PFSK-1 (cell line): ENCODE measurements around the gene STAC3.

Experiments used
- FOXP2 ChIP-seq: optimal IDR thresholded peaks from 2 replicates; pipeline ENCODE3; 2011; ENCODE audit warnings: borderline replicate concordance, control low read depth, inconsistent platforms; ENCODE audit not compliant: insufficient read depth; ENCODE audit errors: extremely low read length, extremely low read depth
- POLR2AphosphoS5 ChIP-seq: IDR thresholded peaks from 2 replicates; pipeline ENCODE4 v1.6.1; 2012; ENCODE audit warnings: low read depth, mild to moderate bottlenecking, control low read depth, low read length, moderate library complexity
- SIN3A ChIP-seq: IDR thresholded peaks from 2 replicates; pipeline ENCODE4 v1.6.1; 2012; ENCODE audit warnings: mild to moderate bottlenecking, low read length, moderate library complexity, borderline replicate concordance; ENCODE audit not compliant: insufficient read depth
- TAF1 ChIP-seq: IDR thresholded peaks from 2 replicates; pipeline ENCODE4 v1.6.1; 2012; ENCODE audit warnings: low read length, control low read depth, borderline replicate concordance; ENCODE audit not compliant: insufficient read depth
- TF ChIP-seq, protein P1 (sequence below), 2 experiments: IDR thresholded peaks; 2 replicates each; pipeline versions ENCODE4 v1.6.1 to v1.8.0; 2011 to 2012; ENCODE audit warnings: low read depth in 2 of 2, low read length in 2 of 2, control low read depth in 1 of 2, inconsistent platforms in 1 of 2, mild to moderate bottlenecking in 1 of 2, moderate library complexity in 1 of 2; ENCODE audit not compliant: insufficient read depth in 1 of 2

Gene STAC3

GRCh38 chr12:57250541-57250940 is 446 bp downstream of the STAC3 start:
- TF ChIP-seq, protein P1, sequence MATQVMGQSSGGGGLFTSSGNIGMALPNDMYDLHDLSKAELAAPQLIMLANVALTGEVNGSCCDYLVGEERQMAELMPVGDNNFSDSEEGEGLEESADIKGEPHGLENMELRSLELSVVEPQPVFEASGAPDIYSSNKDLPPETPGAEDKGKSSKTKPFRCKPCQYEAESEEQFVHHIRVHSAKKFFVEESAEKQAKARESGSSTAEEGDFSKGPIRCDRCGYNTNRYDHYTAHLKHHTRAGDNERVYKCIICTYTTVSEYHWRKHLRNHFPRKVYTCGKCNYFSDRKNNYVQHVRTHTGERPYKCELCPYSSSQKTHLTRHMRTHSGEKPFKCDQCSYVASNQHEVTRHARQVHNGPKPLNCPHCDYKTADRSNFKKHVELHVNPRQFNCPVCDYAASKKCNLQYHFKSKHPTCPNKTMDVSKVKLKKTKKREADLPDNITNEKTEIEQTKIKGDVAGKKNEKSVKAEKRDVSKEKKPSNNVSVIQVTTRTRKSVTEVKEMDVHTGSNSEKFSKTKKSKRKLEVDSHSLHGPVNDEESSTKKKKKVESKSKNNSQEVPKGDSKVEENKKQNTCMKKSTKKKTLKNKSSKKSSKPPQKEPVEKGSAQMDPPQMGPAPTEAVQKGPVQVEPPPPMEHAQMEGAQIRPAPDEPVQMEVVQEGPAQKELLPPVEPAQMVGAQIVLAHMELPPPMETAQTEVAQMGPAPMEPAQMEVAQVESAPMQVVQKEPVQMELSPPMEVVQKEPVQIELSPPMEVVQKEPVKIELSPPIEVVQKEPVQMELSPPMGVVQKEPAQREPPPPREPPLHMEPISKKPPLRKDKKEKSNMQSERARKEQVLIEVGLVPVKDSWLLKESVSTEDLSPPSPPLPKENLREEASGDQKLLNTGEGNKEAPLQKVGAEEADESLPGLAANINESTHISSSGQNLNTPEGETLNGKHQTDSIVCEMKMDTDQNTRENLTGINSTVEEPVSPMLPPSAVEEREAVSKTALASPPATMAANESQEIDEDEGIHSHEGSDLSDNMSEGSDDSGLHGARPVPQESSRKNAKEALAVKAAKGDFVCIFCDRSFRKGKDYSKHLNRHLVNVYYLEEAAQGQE (IDR thresholded peaks at IDR 0.05; ENCODE audit: insufficient read depth in 1 of 2, low read depth in 2 of 2, low read length in 2 of 2) = no peak
- TF ChIP-seq TAF1 (no peak), SIN3A (no peak), FOXP2 (no peak), POLR2AphosphoS5 (no peak)

DNA sequence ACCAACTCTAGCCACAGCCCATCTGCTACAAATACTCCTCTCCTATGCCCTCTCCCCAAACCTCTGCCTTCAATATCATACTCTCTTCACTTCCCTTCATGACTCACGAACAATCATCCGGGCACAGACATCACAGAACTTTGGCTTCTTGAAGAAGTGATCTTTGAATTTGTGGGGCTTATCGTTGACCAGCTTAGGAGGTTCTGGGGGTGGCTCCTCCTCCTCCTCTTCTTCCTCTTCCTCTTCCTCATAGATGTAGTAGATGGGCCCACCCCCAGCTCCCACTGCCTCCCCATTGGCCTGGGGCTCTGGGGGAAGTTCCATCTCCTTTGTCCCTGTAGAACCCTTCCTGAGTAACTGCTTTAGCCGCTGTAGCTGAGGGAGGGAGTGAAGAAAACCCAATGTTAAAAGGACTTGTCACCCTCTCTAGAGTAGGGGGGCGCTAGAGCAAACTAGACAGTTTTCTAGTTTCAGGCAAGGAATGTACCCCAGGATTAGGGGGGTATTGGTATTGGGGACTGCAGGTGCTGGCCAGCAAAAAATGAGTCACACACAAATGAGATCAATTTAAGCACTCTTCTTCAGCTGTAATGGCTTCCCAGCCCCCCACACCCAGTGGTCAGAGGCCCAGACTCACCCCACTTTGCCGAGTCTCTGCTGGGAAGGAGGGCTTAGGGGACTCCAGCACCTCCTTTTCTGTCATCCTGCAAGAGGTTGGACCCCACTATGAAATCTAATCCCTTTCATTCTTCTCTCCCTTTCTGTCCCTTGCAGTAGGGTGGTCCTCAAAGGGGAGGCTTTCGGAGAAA is 1.8 kb downstream of the STAC3 start:
- TF ChIP-seq POLR2AphosphoS5 (no peak), FOXP2 (no peak), SIN3A (no peak), TAF1 (no peak)
- TF ChIP-seq, protein P1 (IDR thresholded peaks at IDR 0.05; ENCODE audit: insufficient read depth in 1 of 2, low read depth in 2 of 2, low read length in 2 of 2) = no peak

DNA sequence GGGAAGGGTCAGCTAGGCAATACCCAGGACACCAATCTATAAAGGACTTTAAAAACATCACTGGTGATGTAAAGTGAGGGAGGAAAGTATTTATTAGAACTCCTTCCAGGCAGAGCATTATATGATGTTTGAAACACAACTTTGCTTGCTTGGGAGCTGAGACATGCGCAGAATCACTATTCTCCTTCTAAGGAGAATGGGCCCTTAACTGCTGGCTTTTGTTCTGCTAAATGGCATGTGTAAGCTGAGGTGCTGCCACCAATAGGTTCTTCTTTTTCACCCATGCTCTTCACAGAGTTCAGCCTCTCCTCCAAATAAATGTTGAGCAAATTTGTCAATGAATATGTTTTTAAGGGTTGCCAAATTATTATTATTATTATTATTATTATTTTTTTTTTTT is 3.9 kb downstream of the STAC3 start:
- TF ChIP-seq FOXP2 (no peak), SIN3A (no peak), TAF1 (no peak), POLR2AphosphoS5 (no peak)
- TF ChIP-seq, protein P1 (IDR thresholded peaks at IDR 0.05; ENCODE audit: insufficient read depth in 1 of 2, low read depth in 2 of 2, low read length in 2 of 2) = no peak

DNA sequence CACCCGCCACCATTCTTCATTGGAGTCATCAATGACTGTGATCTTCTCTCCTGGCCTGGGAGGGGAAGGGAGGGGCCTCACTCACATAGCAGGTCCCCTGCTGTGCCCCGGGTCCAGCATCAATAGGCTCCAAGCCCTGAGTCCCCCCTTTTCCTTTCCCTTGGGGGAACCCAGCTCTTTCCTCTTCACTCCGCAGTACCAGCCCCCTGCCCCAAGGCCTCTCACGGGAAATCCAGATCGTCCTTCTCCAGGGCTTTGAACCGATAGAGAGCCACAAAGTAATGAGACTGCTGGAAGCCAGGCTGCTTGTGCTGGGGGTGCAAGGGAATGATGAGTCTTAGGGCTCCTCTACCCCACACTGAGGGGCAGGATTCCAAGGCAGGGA is 6.7 kb downstream of the STAC3 start:
- TF ChIP-seq TAF1 = no peak
- TF ChIP-seq SIN3A = no peak
- no peak for TF ChIP-seq POLR2AphosphoS5
- TF ChIP-seq FOXP2 = no peak
- TF ChIP-seq, protein P1 (IDR thresholded peaks at IDR 0.05; ENCODE audit: insufficient read depth in 1 of 2, low read depth in 2 of 2, low read length in 2 of 2) = no peak
